Ectodermal cell (in vitro differentiated cells): ENCODE data around the gene CCDC86. TPM values are rescaled to one million over a fixed set of nuclear protein-coding genes. Genes with fewer than 3 reads are reported as not detected.

Experiments
- H3K27ac ChIP-seq: 2 replicates; pipeline ENCODE4 v1.7.0; 2013; ENCODE audit warnings: mild to moderate bottlenecking, low read depth, low read length; ENCODE audit not compliant: insufficient read depth, poor library complexity, severe bottlenecking
- H3K27me3 ChIP-seq: 2 replicates; pipeline ENCODE4 v1.7.0; 2013; ENCODE audit warnings: mild to moderate bottlenecking, low read length; ENCODE audit not compliant: insufficient read depth, control insufficient read depth, poor library complexity, severe bottlenecking
- H3K36me3 ChIP-seq: one replicate; pipeline ENCODE4 v1.7.0; 2013; ENCODE audit warnings: low read length; ENCODE audit not compliant: control insufficient read depth, insufficient read depth
- H3K4me1 ChIP-seq: one replicate; pipeline ENCODE4 v1.7.0; 2013; ENCODE audit warnings: low read length; ENCODE audit not compliant: control insufficient read depth, insufficient read depth
- H3K4me3 ChIP-seq: 2 replicates; pipeline ENCODE4 v1.7.0; 2013; ENCODE audit warnings: low read depth, low read length, control low read depth; ENCODE audit not compliant: insufficient read depth
- H3K9me3 ChIP-seq: 2 replicates; pipeline ENCODE4 v1.7.0; 2013; ENCODE audit warnings: mild to moderate bottlenecking, low read length, moderate library complexity; ENCODE audit not compliant: control insufficient read depth
- WGBS, 2 experiments: methylation state at CpG; one replicate each; pipeline ENCODE4 v1.1.7; 2013; ENCODE audit warnings: missing lambda C conversion rate in 2 of 2; 5-methylcytosine and 5-hydroxymethylcytosine counted together
- polyA plus RNA-seq, 4 experiments: library from polyadenylated mRNA; stranded (reverse); fragments of 50-300 nt; gene quantifications; one replicate each; pipeline ENCODE4 v1.2.3, GENCODE V29; 2013

The CCDC86 gene, protein sequence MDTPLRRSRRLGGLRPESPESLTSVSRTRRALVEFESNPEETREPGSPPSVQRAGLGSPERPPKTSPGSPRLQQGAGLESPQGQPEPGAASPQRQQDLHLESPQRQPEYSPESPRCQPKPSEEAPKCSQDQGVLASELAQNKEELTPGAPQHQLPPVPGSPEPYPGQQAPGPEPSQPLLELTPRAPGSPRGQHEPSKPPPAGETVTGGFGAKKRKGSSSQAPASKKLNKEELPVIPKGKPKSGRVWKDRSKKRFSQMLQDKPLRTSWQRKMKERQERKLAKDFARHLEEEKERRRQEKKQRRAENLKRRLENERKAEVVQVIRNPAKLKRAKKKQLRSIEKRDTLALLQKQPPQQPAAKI
- polyA plus RNA-seq (2013, experiment 1 of 4): 31.4 TPM
- 31.8 TPM for polyA plus RNA-seq (2013, experiment 2 of 4)
- 24.8 TPM for polyA plus RNA-seq (2013, experiment 3 of 4)
- 24.3 TPM for polyA plus RNA-seq (2013, experiment 4 of 4)

GRCh38 chr11:60841797-60842667, at the start of gene CCDC86:
Gene CCDC86 (plus strand): TSS chr11:60842113. CDS start chr11:60842125, 12 bp downstream.
- peak within 1 kb of the TSS; percentile 60 for H3K27ac ChIP-seq
- no peaks in the 10 kb centered on the region for H3K27me3 ChIP-seq
- H3K36me3 ChIP-seq: no peaks in the 10 kb centered on the region
- WGBS, 2 experiments: 1% methylated on average over 57 of the region's 57 CpGs
- peak within 1 kb of the TSS; percentile 98 for H3K4me3 ChIP-seq
- H3K9me3 ChIP-seq: no peaks in the 10 kb centered on the region
- peaks cover 11% of the 10 kb centered on the region for H3K4me1 ChIP-seq

GRCh38 chr11:60792521-60792920, 49.4 kb upstream of the CCDC86 start:
- no peaks in the 10 kb centered on the region for H3K4me1 ChIP-seq
- no peaks in the 10 kb centered on the region for H3K9me3 ChIP-seq
- H3K4me3 ChIP-seq: no peak overlapping the region
- no peaks in the 10 kb centered on the region for H3K27me3 ChIP-seq
- 78 to 80% methylated on average over 3 of the region's 3 CpGs for WGBS, 2 experiments
- H3K36me3 ChIP-seq: no peaks in the 10 kb centered on the region
- H3K27ac ChIP-seq: no peak overlapping the region

DNA sequence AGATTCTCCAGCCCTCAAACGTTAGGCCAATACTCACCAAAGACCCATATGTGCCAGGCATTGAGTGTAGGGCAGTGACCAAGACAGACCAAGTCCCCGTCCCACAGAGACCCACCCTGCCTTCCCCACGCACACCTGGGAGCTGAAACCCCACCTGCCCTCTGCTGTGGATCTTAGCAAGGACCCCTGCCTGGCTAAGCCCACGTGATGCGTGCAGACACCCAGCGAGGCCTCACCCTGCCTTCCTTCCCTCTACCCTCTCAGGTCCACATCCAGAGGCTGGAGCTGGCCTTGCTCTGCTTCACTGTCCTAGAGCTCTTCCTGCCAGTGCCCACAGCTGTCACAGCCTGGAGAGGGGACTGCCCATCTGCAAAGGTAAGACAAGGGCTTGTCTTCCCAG, 46.6 kb upstream of the CCDC86 start:
- Histone ChIP-seq H3K36me3 (no peaks in the 10 kb centered on the region), H3K4me3 (no peak overlapping the region), H3K9me3 (no peaks in the 10 kb centered on the region), H3K27me3 (no peaks in the 10 kb centered on the region), H3K4me1 (no peaks in the 10 kb centered on the region), H3K27ac (no peak overlapping the region)
- 80 to 87% methylated on average over 6 of the region's 6 CpGs for WGBS, 2 experiments

DNA sequence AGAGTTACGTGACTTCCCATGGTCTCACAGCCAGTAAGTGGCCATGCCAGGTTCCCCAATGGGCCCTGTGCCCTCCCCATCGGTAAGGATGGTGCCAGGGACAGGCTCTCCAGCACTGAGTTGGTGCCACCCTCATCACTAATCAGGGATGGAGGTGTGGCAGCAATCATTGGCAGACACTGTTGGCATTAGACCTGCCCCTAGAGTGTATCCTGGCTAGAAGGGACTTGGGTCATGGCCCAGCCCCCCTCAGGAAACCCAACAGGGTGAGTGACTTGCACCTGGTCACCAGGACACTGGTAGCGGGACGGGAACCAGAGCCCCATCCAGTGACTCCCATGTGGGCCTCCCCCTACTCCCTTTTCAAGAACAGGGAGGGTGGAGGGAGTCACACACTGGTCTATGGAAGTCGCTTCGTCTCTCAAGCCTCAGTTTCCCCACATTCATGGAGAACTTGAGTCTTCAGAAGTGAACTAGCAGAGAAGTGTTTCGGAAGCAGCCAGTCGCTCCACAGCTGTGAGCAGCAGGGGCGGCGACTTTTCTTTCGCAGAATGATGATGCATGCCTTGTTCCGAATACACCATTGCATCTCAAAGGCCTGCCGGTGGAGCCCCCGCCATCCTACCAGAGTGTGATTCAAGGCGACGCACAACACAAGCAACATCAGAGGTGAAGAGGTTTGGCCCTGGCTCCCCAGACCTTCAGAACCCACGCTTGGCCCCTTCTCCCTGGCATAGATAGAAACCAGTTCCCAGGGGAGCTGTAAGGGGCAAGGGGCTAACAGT, 43.9 kb upstream of the CCDC86 start:
- no peak overlapping the region for H3K4me3 ChIP-seq
- no peaks in the 10 kb centered on the region for H3K9me3 ChIP-seq
- H3K36me3 ChIP-seq: no peaks in the 10 kb centered on the region
- no peaks in the 10 kb centered on the region for H3K4me1 ChIP-seq
- H3K27me3 ChIP-seq: no peaks in the 10 kb centered on the region
- 84 to 86% methylated on average over 17 of the region's 17 CpGs for WGBS, 2 experiments
- H3K27ac ChIP-seq: no peak overlapping the region

GRCh38 chr11:60798631-60799030, 43.3 kb upstream of the CCDC86 start:
- Histone ChIP-seq H3K4me1 (no peaks in the 10 kb centered on the region), H3K4me3 (no peak overlapping the region), H3K9me3 (no peaks in the 10 kb centered on the region), H3K27me3 (no peaks in the 10 kb centered on the region), H3K27ac (no peak overlapping the region), H3K36me3 (no peaks in the 10 kb centered on the region)
- 94 to 95% methylated on average over 3 of the region's 3 CpGs for WGBS, 2 experiments

DNA sequence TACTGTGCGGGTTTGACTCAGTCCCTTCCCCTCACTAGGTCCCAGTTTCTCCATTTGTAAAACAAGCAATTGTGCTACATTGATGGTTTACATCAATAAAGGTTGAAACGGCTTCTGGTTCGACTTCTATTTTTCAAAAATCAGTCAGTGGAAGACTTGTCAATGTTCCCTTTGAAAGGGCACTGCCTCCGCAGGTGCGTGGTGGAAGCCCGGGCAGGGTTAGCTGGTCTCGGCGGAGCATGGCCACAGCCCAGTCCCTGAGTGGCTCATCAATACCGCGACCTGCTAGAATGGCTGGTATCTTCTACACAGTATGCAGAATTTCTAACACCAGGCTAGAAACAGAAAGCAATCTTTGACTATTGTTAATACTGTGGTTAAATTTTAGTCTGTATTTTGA, 40.7 kb upstream of the CCDC86 start:
- Histone ChIP-seq H3K27me3 (no peaks in the 10 kb centered on the region), H3K27ac (no peak overlapping the region)
- WGBS, 2 experiments: 91 to 92% methylated on average over 10 of the region's 10 CpGs

DNA sequence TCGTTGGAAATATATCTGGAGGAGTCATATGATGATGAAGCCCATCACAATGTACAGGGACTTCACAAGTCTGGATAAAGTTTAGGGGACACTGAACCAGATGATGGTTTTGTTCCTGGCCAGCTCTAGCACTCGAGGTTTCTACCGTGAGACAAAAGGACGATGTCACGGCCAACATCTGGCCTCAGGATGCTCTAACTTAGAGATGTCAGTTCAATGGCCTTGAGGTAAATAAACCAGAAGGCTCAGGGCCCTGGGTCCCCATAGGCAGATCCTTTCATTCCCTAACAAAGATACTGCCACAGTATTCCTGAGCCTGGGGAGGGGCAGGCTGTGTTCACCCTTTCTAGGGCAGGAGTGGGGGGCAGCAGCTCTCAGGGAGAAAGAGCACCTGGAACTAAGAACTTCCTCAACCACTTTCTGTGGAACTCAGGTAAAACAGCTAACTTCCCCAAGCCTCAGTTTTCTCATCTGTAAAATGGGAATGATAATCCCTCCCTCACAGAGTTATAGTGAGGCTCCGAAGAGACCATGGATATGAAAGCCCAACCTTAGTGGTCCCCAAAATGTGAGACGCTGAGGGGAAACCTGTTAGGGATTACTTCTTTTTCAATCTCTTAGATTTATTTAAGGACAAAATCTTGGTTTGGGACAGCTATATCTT, 38.5 kb upstream of the CCDC86 start:
- no peaks in the 10 kb centered on the region for H3K9me3 ChIP-seq
- no peaks in the 10 kb centered on the region for H3K4me1 ChIP-seq
- 89 to 90% methylated on average over 7 of the region's 7 CpGs for WGBS, 2 experiments
- no peaks in the 10 kb centered on the region for H3K36me3 ChIP-seq
- H3K27me3 ChIP-seq: no peaks in the 10 kb centered on the region
- no peak overlapping the region for H3K27ac ChIP-seq
- H3K4me3 ChIP-seq: no peak overlapping the region

More for the DNA sequence above, 40.7 kb upstream of the CCDC86 start:
- H3K4me1 ChIP-seq: no peaks in the 10 kb centered on the region
- H3K4me3 ChIP-seq: no peak overlapping the region
- H3K36me3 ChIP-seq: no peaks in the 10 kb centered on the region
- H3K9me3 ChIP-seq: no peaks in the 10 kb centered on the region

DNA sequence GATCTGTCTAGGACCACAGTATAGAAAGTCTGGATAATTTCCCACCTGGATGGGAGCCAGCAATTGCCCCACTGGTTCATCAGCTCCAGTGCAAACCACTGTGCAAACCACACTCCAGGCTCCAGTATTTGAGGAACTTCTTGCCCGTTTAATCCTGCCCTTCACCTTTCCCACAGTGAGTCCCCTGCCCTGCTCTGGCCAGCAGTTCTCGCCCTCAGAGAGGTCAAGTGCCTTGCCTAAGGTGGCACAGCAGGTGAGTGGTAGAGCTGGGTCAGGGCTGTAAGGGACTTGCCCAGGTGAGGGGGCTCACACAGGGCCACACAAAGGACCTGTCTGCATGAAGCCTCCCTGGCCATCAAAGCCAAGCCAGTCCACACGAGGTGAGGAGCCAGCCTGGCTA, 32.7 kb upstream of the CCDC86 start:
- Histone ChIP-seq H3K9me3 (no peaks in the 10 kb centered on the region), H3K4me1 (no peaks in the 10 kb centered on the region), H3K27me3 (no peaks in the 10 kb centered on the region), H3K36me3 (no peaks in the 10 kb centered on the region), H3K27ac (no peak overlapping the region), H3K4me3 (no peak overlapping the region)
- 73 to 81% methylated on average over 3 of the region's 3 CpGs for WGBS, 2 experiments

GRCh38 chr11:60809691-60810090, 32.2 kb upstream of the CCDC86 start:
- no peak overlapping the region for H3K4me3 ChIP-seq
- 92 to 94% methylated on average over 11 of the region's 11 CpGs for WGBS, 2 experiments
- no peak overlapping the region for H3K27ac ChIP-seq
- no peaks in the 10 kb centered on the region for H3K36me3 ChIP-seq
- no peaks in the 10 kb centered on the region for H3K27me3 ChIP-seq
- no peaks in the 10 kb centered on the region for H3K9me3 ChIP-seq
- no peaks in the 10 kb centered on the region for H3K4me1 ChIP-seq
